A549 (cell line): ENCODE measurements around the gene MPZL2.

Experiments used
- CEBPB ChIP-seq, 2 experiments: fragments of >200 bp in 1 of 2; sonication (Bioruptor Twin) in 1 of 2; formaldehyde crosslinking in 1 of 2; IDR thresholded peaks; 2 replicates each; pipeline ENCODE4 v1.6.1; 2012 to 2016
- GATA3 ChIP-seq: IDR thresholded peaks from 2 replicates; pipeline ENCODE4 v1.6.1; 2012; ENCODE audit warnings: borderline replicate concordance
- HDAC2 ChIP-seq: fragments of 200-600 bp; sonication (generic); IDR thresholded peaks from 2 replicates; pipeline ENCODE4 v1.6.1; 2016
- KDM1A ChIP-seq: fragments of 200-600 bp; sonication (generic); IDR thresholded peaks from 2 replicates; pipeline ENCODE4 v1.6.1; 2016; ENCODE audit warnings: low read depth, mild to moderate bottlenecking
- POLR2A ChIP-seq: IDR thresholded peaks from 2 replicates; pipeline ENCODE4 v1.6.1; 2012; ENCODE audit warnings: mild to moderate bottlenecking, low read length
- RFX5 ChIP-seq: fragments of 450-650 bp; IDR thresholded peaks from 2 replicates; pipeline ENCODE4 v1.7.1; 2014; ENCODE audit warnings: antibody characterized with exemption, mild to moderate bottlenecking, moderate library complexity
- TF ChIP-seq, protein P1 (sequence below): fragments of >200 bp; sonication (Bioruptor Twin); formaldehyde crosslinking; IDR thresholded peaks from 3 replicates; pipeline ENCODE4 v1.5.1; 2016
- TF ChIP-seq, protein P2 (sequence below): fragments of 150-350 bp; IDR thresholded peaks from 2 replicates; pipeline ENCODE4 v1.6.1; 2014; ENCODE audit warnings: low read depth, mild to moderate bottlenecking, low read length
- TF ChIP-seq, protein P3 (sequence below): fragments of 250-450 bp; sonication (Bioruptor Pico); IDR thresholded peaks from 2 replicates; pipeline ENCODE4 v1.5.0; 2021; ENCODE audit warnings: mild to moderate bottlenecking, moderate library complexity, borderline replicate concordance

DNA sequence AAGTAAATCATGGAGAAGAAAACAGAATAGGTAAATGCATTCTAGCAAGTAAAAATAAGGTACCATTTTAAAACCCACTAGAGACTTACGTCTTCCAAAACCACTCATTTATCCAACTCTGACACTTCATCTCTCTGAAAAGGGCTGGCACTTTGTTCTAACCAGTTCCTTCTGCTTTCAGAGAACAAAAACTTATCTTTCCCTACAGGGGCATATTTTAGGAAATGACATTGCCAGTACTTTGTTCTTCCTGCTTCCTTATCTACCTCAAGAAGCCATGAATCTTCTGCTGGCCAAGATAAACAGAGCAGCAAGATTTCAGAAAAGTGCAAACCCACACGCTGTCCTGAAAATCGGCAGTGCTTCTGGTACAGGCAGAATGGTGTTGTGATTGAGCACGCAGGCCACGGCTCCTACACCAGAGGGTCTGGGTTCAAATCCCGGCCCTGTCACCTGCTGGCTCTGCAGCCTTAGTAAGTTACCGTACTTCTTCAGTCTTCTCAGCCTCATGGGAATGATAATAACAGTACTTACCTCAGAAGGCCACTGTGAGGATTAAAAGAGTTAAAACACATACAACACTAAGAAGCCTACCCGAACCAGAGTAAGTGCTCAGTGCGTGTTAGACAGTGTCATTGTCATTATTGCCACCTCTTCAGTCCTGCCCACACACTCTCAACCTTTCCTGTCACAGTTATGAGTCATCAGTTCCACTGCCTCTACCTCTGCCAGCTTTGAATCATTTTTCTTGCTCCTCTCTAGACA, 22.9 kb downstream of the MPZL2 start:
- TF ChIP-seq KDM1A (no peak), POLR2A (no peak), HDAC2 (no peak), RFX5 (no peak), GATA3 (no peak), CEBPB (IDR thresholded peaks at IDR 0.05) (no peak)
- TF ChIP-seq, protein P1, sequence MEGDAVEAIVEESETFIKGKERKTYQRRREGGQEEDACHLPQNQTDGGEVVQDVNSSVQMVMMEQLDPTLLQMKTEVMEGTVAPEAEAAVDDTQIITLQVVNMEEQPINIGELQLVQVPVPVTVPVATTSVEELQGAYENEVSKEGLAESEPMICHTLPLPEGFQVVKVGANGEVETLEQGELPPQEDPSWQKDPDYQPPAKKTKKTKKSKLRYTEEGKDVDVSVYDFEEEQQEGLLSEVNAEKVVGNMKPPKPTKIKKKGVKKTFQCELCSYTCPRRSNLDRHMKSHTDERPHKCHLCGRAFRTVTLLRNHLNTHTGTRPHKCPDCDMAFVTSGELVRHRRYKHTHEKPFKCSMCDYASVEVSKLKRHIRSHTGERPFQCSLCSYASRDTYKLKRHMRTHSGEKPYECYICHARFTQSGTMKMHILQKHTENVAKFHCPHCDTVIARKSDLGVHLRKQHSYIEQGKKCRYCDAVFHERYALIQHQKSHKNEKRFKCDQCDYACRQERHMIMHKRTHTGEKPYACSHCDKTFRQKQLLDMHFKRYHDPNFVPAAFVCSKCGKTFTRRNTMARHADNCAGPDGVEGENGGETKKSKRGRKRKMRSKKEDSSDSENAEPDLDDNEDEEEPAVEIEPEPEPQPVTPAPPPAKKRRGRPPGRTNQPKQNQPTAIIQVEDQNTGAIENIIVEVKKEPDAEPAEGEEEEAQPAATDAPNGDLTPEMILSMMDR: no peak
- TF ChIP-seq, protein P2, sequence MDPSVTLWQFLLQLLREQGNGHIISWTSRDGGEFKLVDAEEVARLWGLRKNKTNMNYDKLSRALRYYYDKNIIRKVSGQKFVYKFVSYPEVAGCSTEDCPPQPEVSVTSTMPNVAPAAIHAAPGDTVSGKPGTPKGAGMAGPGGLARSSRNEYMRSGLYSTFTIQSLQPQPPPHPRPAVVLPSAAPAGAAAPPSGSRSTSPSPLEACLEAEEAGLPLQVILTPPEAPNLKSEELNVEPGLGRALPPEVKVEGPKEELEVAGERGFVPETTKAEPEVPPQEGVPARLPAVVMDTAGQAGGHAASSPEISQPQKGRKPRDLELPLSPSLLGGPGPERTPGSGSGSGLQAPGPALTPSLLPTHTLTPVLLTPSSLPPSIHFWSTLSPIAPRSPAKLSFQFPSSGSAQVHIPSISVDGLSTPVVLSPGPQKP: no peak
- TF ChIP-seq, protein P3, sequence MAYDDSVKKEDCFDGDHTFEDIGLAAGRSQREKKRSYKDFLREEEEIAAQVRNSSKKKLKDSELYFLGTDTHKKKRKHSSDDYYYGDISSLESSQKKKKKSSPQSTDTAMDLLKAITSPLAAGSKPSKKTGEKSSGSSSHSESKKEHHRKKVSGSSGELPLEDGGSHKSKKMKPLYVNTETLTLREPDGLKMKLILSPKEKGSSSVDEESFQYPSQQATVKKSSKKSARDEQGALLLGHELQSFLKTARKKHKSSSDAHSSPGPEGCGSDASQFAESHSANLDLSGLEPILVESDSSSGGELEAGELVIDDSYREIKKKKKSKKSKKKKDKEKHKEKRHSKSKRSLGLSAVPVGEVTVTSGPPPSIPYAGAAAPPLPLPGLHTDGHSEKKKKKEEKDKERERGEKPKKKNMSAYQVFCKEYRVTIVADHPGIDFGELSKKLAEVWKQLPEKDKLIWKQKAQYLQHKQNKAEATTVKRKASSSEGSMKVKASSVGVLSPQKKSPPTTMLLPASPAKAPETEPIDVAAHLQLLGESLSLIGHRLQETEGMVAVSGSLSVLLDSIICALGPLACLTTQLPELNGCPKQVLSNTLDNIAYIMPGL: no peak
